Fibroblast of pulmonary artery (primary cell): ENCODE data around the gene DAAM2.

Experiments used
- DNase-seq: peaks from one replicate; pipeline ENCODE4 v3.0.0-alpha.2; 2010; ENCODE audit warnings: low read depth
- H3K4me3 ChIP-seq: replicated peaks from 2 replicates; pipeline ENCODE4 v1.5.1; 2011; ENCODE audit warnings: low read depth, mild to moderate bottlenecking, control low read depth, low read length, moderate library complexity
- CTCF ChIP-seq: IDR thresholded peaks from 2 replicates; pipeline ENCODE4 v1.5.1; 2011; ENCODE audit warnings: mild to moderate bottlenecking, control low read depth, low read length, inconsistent platforms; ENCODE audit errors: missing control alignments

The DAAM2 gene

DNA sequence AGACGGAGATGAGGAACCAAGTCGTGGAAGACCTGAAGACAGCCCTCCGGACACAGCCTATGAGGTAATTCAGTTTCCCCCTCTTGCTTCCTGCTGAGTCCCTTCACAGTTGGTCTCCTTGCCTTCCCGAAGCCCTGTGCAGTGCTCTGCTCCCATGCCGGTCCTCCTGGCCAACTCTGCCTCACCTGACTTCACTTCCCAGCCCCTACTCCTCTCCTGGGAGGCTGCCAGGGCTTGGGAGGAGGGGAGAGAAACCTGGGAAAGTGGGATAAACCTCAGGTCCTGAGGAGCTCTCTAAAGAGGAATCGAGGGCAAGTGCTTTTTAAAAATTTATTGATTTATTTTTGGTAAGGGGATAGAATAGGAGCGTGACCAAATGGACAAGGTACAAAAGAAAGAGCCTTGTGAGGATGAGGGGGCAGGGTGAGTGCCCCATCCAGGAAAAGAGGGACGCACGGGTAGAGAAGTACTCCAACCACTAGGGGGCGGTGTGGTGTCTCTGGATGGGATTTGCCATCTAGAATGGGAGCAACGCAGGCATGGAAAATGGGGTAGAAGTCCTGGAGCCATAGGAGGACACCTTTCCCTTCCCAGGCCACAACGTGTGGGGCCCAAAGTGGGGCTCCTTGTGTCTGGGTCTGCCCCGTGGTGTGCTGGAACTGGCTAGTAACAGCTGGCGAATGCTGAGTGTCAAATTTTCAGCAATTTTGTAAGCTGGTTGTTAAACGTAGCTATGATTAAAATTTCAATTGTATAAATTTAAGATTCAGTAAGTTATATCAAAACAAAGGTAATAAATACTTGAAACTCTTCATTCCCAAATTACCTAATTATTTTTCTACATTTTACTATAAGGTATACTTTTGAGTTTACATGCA, 73.1 kb downstream of the DAAM2 start:
- peak; percentile 83 for TF ChIP-seq CTCF
- DNase-seq: peak; percentile 75
- no peak overlapping the region for H3K4me3 ChIP-seq

GRCh38 chr6:39867592-39867991, 75.4 kb downstream of the DAAM2 start:
- TF ChIP-seq CTCF: peak; percentile 6
- no peak overlapping the region for H3K4me3 ChIP-seq
- DNase-seq: no peak

GRCh38 chr6:39870950-39871349, 78.8 kb downstream of the DAAM2 start:
- no peak for DNase-seq
- TF ChIP-seq CTCF: peak; percentile 21
- no peak overlapping the region for H3K4me3 ChIP-seq

DNA sequence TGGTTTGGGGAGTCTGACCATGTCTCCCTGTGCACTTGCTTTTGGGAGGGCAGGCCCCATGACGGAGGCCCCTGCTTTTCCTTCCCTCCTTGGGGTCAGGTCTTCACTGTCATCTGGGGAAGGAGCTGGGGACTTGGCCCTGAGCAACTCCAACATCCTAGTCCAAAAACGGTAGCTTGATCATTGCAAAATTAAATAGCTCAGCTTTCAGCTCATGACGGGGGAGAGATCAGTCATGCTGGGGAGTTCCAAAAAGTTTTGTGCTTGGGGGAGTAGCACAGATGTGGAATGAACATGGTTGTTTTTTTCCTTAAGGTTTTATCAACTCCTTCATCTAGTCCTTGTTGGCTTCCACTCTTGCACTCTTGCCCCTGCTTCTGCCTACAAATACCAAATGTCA, 81.3 kb downstream of the DAAM2 start:
- TF ChIP-seq CTCF: no peak
- H3K4me3 ChIP-seq: no peak overlapping the region

DNA sequence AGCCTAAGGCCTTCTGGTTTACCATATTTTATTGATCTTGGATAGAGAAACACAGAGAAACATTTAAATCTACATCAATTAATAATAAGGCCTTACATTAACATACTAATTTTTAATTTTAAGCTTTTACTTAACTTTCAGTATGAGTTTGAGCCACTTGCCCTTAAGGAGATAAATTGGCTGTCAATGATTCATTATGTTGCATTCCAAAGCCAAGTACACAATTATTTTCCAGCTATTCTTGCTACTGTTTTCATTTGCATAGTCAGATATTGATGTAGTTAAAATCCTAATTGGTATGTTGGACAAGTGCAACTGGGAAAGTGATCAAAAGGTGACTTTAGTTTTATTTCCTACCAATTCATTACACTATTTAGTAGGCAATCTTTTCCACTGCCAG, 83.9 kb downstream of the DAAM2 start:
- TF ChIP-seq CTCF: no peak
- no peak for DNase-seq
- no peak overlapping the region for H3K4me3 ChIP-seq

More for the DNA sequence above, 81.3 kb downstream of the DAAM2 start:
- DNase-seq: no peak

DNA sequence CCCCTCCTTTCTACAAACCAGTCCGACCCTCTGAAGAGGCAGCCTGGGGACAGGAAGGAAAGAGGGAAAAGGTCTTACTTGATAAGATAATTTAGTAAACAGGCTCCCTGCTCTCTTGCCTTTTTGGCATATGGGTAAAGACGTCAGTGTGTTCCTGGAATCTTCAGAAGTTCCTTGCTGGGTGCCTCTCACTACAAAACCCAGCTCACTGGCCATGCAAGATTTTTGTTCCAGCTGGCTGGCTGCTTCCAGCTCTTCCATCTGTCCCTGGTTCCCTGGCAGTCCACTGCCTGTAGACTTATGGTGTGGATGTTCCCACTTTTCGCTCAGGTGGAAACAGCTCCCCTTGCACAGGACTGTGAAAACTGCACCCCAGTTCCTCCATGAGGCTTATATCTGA, 84.7 kb downstream of the DAAM2 start:
- TF ChIP-seq CTCF: no peak

DNA sequence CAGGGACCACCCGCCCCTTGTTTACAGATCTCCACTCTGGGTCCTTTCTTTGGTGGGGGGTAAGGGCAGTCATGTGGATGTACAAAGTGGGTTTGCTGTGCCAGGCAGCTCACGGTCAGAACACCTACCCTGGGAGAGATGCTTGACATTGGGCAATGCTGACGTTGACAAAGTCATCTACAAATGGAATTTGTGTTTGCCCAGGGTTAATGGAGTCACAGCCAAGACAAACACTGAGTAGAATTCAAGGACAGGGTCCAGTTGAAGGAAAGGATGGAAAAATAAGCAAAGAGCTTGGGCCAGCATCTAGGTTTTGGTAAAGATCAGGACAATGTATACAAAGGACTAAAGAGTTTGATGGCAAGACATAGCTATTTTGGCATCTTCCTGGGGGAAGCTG, 87.4 kb downstream of the DAAM2 start:
- DNase-seq: peak; percentile 45
- no peak overlapping the region for H3K4me3 ChIP-seq
- no peak for TF ChIP-seq CTCF

More for the DNA sequence above, 84.7 kb downstream of the DAAM2 start:
- DNase-seq: no peak
- no peak overlapping the region for H3K4me3 ChIP-seq
